ENCODE data around the gene ANKRD39.

- TF ChIP-seq MAX (IDR thresholded peaks at IDR 0.05) (no peak), YY1 (IDR thresholded peaks at IDR 0.05; ENCODE audit: low read depth) (no peak), RAD21 (IDR thresholded peaks at IDR 0.05; ENCODE audit: low read depth) (no peak), TCF12 (IDR thresholded peaks at IDR 0.05; ENCODE audit: low read depth) (no peak)
Observed at GRCh38 chr2:96799623-96799935, 58.2 kb downstream of the ANKRD39 start.
